ENCODE measurements around the gene PCBD1. TPM values are rescaled to one million over a fixed set of nuclear protein-coding genes. Genes with fewer than 3 reads are reported as not detected.

The PCBD1 gene
- total RNA-seq, 2 experiments from 2014 or later, result 4.7 to 4.8 TPM

DNA sequence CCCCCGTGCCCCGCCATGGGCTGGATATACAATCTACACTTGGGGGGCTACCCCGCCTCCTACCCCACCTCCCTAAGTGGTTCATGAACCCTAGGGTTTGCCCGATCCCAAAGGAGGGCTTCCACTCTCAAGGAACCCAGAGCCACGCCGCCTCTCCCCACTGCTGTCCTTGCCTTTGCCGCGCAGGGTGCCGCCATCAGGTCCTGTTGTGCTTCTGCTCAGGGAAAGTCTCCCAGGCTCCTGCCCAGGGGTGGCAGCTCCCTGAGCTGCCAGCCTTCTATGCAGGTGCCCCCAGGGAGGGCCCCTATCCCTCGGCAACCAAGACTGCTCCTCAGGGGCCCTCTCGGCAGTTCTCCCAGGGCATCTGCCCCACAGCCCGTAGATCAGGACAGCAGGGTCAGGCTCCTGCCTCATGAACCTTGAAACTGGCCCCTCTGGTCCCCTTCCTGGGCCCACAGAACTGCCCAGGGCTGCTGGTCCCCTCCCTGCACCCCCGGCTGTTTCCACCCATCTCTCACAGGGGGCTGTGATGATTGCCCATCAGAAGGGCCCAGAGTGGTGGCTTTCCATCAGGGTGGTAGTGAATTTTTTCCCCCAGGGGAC, 13.0 kb upstream of the PCBD1 start:
- no peak overlapping the region for H3K4me3 ChIP-seq (ENCODE audit: low read length)
- ChIA-PET POLR2A (no interaction called here), CTCF (no interaction called here)
- TF ChIP-seq, protein P1, sequence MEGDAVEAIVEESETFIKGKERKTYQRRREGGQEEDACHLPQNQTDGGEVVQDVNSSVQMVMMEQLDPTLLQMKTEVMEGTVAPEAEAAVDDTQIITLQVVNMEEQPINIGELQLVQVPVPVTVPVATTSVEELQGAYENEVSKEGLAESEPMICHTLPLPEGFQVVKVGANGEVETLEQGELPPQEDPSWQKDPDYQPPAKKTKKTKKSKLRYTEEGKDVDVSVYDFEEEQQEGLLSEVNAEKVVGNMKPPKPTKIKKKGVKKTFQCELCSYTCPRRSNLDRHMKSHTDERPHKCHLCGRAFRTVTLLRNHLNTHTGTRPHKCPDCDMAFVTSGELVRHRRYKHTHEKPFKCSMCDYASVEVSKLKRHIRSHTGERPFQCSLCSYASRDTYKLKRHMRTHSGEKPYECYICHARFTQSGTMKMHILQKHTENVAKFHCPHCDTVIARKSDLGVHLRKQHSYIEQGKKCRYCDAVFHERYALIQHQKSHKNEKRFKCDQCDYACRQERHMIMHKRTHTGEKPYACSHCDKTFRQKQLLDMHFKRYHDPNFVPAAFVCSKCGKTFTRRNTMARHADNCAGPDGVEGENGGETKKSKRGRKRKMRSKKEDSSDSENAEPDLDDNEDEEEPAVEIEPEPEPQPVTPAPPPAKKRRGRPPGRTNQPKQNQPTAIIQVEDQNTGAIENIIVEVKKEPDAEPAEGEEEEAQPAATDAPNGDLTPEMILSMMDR (IDR thresholded peaks at IDR 0.05), result no peak
- peaks cover 0 to 2% of the 10 kb centered on the region in 2 experiments for H3K27me3 ChIP-seq (ENCODE audit: control insufficient read depth in 1 of 2, insufficient read depth in 2 of 2, low read length in 2 of 2)
- H3K9me3 Mint-ChIP-seq, result no peaks in the 10 kb centered on the region
- no peaks in the 10 kb centered on the region for H3K9me3 ChIP-seq (ENCODE audit: control insufficient read depth in 1 of 2, insufficient read depth in 1 of 2, low read length in 2 of 2)
- H3K4me1 ChIP-seq (ENCODE audit: insufficient read depth, low read length), result no peaks in the 10 kb centered on the region
- H3K4me1 Mint-ChIP-seq (ENCODE audit: low read depth), result no peaks in the 10 kb centered on the region
- no peak overlapping the region for H3K4me3 Mint-ChIP-seq
- H3K27ac ChIP-seq (ENCODE audit: low read depth in 1 of 2, low read length in 2 of 2), result no peak overlapping the region
- intact Hi-C loops (cut with DNase I, micrococcal nuclease), result no loop called here
- no peaks in the 10 kb centered on the region for H3K36me3 Mint-ChIP-seq (ENCODE audit: low read depth)
- H3K36me3 ChIP-seq (ENCODE audit: insufficient read depth, low read length), result no peaks in the 10 kb centered on the region
- no peak for ATAC-seq (ENCODE audit: poor library complexity)
- H3K27me3 Mint-ChIP-seq, result peaks cover 4% of the 10 kb centered on the region
- H3K27ac Mint-ChIP-seq, result no peak overlapping the region
- no peak for DNase-seq

DNA sequence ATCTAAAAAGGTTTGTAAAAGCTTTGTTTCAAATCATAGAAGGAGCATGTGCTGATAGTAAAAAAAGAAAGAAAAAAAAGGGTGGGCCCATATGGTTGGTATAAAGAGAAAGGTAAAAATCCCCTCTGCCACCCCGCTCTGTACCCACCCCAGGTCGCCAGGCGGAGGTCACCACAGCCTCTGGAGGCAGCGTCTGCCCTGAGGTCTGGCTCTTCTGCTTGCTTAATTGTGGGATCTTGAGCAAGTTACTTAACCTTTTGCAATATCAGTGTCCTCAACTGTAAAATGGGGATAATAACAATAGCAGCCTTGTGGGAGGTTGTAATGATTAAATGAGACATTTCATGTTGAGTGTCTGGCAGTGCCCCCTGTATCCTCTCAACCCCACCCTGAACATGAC, 10.7 kb upstream of the PCBD1 start:
- intact Hi-C loops (cut with DNase I, micrococcal nuclease), result no loop called here
- POLR2A ChIA-PET, result no interaction called here
- no peak overlapping the region for H3K27ac Mint-ChIP-seq

DNA sequence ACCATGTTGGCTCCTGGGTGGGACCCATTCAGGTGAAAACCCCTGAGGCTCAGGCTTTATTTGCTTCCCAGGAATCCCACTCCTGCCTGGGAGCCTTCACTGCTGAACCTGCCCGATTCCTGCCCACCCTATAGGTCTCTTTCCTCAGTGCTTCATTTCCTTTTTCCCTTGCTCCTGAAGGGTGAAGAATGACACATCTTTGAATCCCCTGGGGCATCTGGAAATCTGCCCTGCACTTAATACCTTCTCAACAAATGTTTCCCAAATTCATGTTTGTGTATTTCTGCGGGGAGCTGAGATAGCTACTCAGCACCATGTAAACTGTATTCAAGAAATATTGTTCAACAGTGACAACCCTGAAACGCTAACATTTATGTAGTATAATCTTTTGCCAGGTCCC, 10.3 kb upstream of the PCBD1 start:
- Histone ChIP-seq H3K27ac (ENCODE audit: low read depth in 1 of 2, low read length in 2 of 2) (no peak overlapping the region), H3K9me3 (ENCODE audit: control insufficient read depth in 1 of 2, insufficient read depth in 1 of 2, low read length in 2 of 2) (no peaks in the 10 kb centered on the region), H3K27me3 (ENCODE audit: control insufficient read depth in 1 of 2, insufficient read depth in 2 of 2, low read length in 2 of 2) (peaks cover 0 to 2% of the 10 kb centered on the region in 2 experiments), H3K4me3 (ENCODE audit: low read length) (no peak overlapping the region), H3K36me3 (ENCODE audit: insufficient read depth, low read length) (no peaks in the 10 kb centered on the region), H3K4me1 (ENCODE audit: insufficient read depth, low read length) (no peaks in the 10 kb centered on the region)
- no peak for DNase-seq
- intact Hi-C loops (cut with DNase I, micrococcal nuclease), result no loop called here
- Mint-ChIP-seq H3K9me3 (no peaks in the 10 kb centered on the region), H3K4me1 (ENCODE audit: low read depth) (no peaks in the 10 kb centered on the region), H3K36me3 (ENCODE audit: low read depth) (no peaks in the 10 kb centered on the region), H3K4me3 (no peak overlapping the region), H3K27me3 (peaks cover 4% of the 10 kb centered on the region), H3K27ac (no peak overlapping the region)
- ATAC-seq (ENCODE audit: poor library complexity), result no peak
- POLR2A ChIA-PET, result no interaction called here
- CTCF ChIA-PET, result no interaction called here
- TF ChIP-seq, protein P1 (IDR thresholded peaks at IDR 0.05), result no peak

More for the DNA sequence above, 10.7 kb upstream of the PCBD1 start:
- DNase-seq (no peak), ATAC-seq (ENCODE audit: poor library complexity) (no peak)
- Mint-ChIP-seq H3K9me3 (no peaks in the 10 kb centered on the region), H3K36me3 (ENCODE audit: low read depth) (no peaks in the 10 kb centered on the region), H3K27me3 (peaks cover 4% of the 10 kb centered on the region), H3K4me1 (ENCODE audit: low read depth) (no peaks in the 10 kb centered on the region), H3K4me3 (no peak overlapping the region)
- H3K4me1 ChIP-seq (ENCODE audit: insufficient read depth, low read length), result no peaks in the 10 kb centered on the region
- H3K27ac ChIP-seq (ENCODE audit: low read depth in 1 of 2, low read length in 2 of 2), result no peak overlapping the region
- no peaks in the 10 kb centered on the region for H3K9me3 ChIP-seq (ENCODE audit: control insufficient read depth in 1 of 2, insufficient read depth in 1 of 2, low read length in 2 of 2)
- H3K36me3 ChIP-seq (ENCODE audit: insufficient read depth, low read length), result no peaks in the 10 kb centered on the region
- H3K4me3 ChIP-seq (ENCODE audit: low read length), result no peak overlapping the region
- peaks cover 0 to 2% of the 10 kb centered on the region in 2 experiments for H3K27me3 ChIP-seq (ENCODE audit: control insufficient read depth in 1 of 2, insufficient read depth in 2 of 2, low read length in 2 of 2)
- CTCF ChIA-PET, result no interaction called here
- TF ChIP-seq, protein P1 (IDR thresholded peaks at IDR 0.05), result no peak

Measured in CD4-positive, alpha-beta T cell (primary cell).